ENCODE measurements around the gene PAK2. TPM values are rescaled to one million over a fixed set of nuclear protein-coding genes. Genes with fewer than 3 reads are reported as not detected.

PAK2 gene
- total and polyA plus RNA-seq, 2 of the 4 experiments (the other 2 are of a cell fraction): 31.8 to 36.0 TPM

DNA sequence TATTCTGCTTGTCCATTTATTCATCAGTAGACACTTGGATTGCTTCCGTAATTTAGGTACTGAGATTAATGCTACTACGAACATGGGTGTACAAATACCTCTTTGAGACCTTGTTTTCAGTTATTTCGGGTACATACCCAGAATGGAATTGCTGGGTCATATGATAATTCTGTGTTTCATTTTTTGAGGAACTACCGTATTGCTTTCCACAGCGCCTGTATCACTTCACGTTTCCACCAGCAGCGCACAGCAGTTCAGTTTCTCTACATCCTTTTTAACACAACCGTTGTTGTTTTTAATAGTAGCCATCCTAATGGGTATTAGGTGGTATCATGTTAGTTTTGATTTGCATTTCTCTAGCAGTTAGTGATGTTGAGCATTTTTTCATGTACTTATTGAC lies 9.5 kb downstream of the PAK2 start:
- H2BK120ac ChIP-seq (ENCODE audit: low read depth, low read length): no peak overlapping the region
- no peak overlapping the region for H2BK15ac ChIP-seq (ENCODE audit: low read depth, low read length)
- no peak overlapping the region for H2AK9ac ChIP-seq (replicated peaks; ENCODE audit: low read depth, low read length, poor library complexity)
- no peak overlapping the region for H3K23ac ChIP-seq (ENCODE audit: low read depth, low read length)
- no peak overlapping the region for H2BK5ac ChIP-seq (ENCODE audit: low read depth, low read length, poor library complexity, severe bottlenecking)
- no peak overlapping the region for H3K9ac ChIP-seq (ENCODE audit: low read depth, low read length)
- no peak overlapping the region for H3K4me2 ChIP-seq (ENCODE audit: low read depth, low read length)
- ATAC-seq (ENCODE audit: low read depth) (no peak), DNase-seq (no peak)
- H3K27me3 ChIP-seq (ENCODE audit: control insufficient read depth, insufficient read depth, low read length): no peaks in the 10 kb centered on the region
- H3K9me3 ChIP-seq (ENCODE audit: control insufficient read depth, insufficient read depth, low read length): 0 out of 2 replicates have a peak, but pooled peaks cover 1% of the 10 kb centered on the region
- no peak overlapping the region for H3K27ac ChIP-seq (ENCODE audit: insufficient read depth, low read length)
- H4K5ac ChIP-seq (ENCODE audit: low read depth, low read length): no peak overlapping the region
- H3K4me3 ChIP-seq (ENCODE audit: insufficient read depth, low read depth, low read length): no peak overlapping the region
- no peak overlapping the region for H2BK20ac ChIP-seq (ENCODE audit: low read depth, low read length)
- H3K4ac ChIP-seq (ENCODE audit: low read depth, low read length): no peak overlapping the region
- TF ChIP-seq RCOR1 (IDR thresholded peaks at IDR 0.05; ENCODE audit: insufficient replicate concordance, low read length) (no peak), POLR2A (IDR thresholded peaks at IDR 0.05; ENCODE audit: low read depth, low read length) (no peak), CHD1 (IDR thresholded peaks at IDR 0.05; ENCODE audit: low read depth, low read length) (no peak), MAFK (IDR thresholded peaks at IDR 0.05; ENCODE audit: low read depth, low read length) (no peak), MXI1 (IDR thresholded peaks at IDR 0.05; ENCODE audit: borderline replicate concordance, low read depth, low read length) (no peak), BHLHE40 (IDR thresholded peaks at IDR 0.05; ENCODE audit: low read depth, low read length) (no peak), FOS (IDR thresholded peaks at IDR 0.05; ENCODE audit: low read depth, low read length) (no peak), CEBPB (IDR thresholded peaks at IDR 0.05; ENCODE audit: low read depth, low read length) (no peak), RAD21 (IDR thresholded peaks at IDR 0.05; ENCODE audit: low read length) (no peak), MAZ (IDR thresholded peaks at IDR 0.05; ENCODE audit: borderline replicate concordance, low read depth, low read length) (no peak), RFX5 (IDR thresholded peaks at IDR 0.05; ENCODE audit: low read depth, low read length) (no peak), NFE2L2 (IDR thresholded peaks at IDR 0.05; ENCODE audit: low read depth, low read length) (no peak), SMC3 (IDR thresholded peaks at IDR 0.05; ENCODE audit: low read depth, low read length) (no peak)
- TF ChIP-seq, protein P1, sequence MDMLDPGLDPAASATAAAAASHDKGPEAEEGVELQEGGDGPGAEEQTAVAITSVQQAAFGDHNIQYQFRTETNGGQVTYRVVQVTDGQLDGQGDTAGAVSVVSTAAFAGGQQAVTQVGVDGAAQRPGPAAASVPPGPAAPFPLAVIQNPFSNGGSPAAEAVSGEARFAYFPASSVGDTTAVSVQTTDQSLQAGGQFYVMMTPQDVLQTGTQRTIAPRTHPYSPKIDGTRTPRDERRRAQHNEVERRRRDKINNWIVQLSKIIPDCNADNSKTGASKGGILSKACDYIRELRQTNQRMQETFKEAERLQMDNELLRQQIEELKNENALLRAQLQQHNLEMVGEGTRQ (IDR thresholded peaks at IDR 0.05; ENCODE audit: low read depth, low read length): no peak
- TF ChIP-seq, protein P2, sequence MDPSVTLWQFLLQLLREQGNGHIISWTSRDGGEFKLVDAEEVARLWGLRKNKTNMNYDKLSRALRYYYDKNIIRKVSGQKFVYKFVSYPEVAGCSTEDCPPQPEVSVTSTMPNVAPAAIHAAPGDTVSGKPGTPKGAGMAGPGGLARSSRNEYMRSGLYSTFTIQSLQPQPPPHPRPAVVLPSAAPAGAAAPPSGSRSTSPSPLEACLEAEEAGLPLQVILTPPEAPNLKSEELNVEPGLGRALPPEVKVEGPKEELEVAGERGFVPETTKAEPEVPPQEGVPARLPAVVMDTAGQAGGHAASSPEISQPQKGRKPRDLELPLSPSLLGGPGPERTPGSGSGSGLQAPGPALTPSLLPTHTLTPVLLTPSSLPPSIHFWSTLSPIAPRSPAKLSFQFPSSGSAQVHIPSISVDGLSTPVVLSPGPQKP (IDR thresholded peaks at IDR 0.05; ENCODE audit: borderline replicate concordance, low read depth, low read length): no peak
- TF ChIP-seq, protein P3, sequence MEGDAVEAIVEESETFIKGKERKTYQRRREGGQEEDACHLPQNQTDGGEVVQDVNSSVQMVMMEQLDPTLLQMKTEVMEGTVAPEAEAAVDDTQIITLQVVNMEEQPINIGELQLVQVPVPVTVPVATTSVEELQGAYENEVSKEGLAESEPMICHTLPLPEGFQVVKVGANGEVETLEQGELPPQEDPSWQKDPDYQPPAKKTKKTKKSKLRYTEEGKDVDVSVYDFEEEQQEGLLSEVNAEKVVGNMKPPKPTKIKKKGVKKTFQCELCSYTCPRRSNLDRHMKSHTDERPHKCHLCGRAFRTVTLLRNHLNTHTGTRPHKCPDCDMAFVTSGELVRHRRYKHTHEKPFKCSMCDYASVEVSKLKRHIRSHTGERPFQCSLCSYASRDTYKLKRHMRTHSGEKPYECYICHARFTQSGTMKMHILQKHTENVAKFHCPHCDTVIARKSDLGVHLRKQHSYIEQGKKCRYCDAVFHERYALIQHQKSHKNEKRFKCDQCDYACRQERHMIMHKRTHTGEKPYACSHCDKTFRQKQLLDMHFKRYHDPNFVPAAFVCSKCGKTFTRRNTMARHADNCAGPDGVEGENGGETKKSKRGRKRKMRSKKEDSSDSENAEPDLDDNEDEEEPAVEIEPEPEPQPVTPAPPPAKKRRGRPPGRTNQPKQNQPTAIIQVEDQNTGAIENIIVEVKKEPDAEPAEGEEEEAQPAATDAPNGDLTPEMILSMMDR (conservative IDR thresholded peaks at IDR 0.05; ENCODE audit: low read depth, low read length): no peak
- H3K4me1 ChIP-seq (ENCODE audit: control insufficient read depth, insufficient read depth, low read length): no peaks in the 10 kb centered on the region; the same call in 1 of the 2 replicates
- CTCF ChIA-PET: interaction anchor here (0.6 kb wide), 1 partner anchor 549 kb away, joined by 3 read pairs; no protein-coding TSS in a partner anchor
- H3K18ac ChIP-seq (ENCODE audit: low read depth, low read length): no peak overlapping the region
- no peak overlapping the region for H3K56ac ChIP-seq (ENCODE audit: extremely low read depth, insufficient read depth, low read length)
- H2AFZ ChIP-seq (replicated peaks; ENCODE audit: low read length, poor library complexity): no peak overlapping the region
- peaks cover 13 to 45% of the 10 kb centered on the region in 2 experiments; a peak in 3 of 4 replicates for H3K79me1 ChIP-seq (ENCODE audit: low read depth in 1 of 2, low read length in 2 of 2)
- POLR2A ChIA-PET (ENCODE audit: unreplicated experiment): no interaction called here
- no peak overlapping the region for H2AK5ac ChIP-seq (ENCODE audit: low read depth, low read length)
- in situ Hi-C loops (cut with MboI; ENCODE audit: low sequenced_read_pairs): no loop called here
- peaks cover 4% of the 10 kb centered on the region; the same call in 1 of the 2 replicates for H3K36me3 ChIP-seq (ENCODE audit: control insufficient read depth, insufficient read depth, low read length)
- BruUV-seq (replicated peaks): no TSS peak
- WGBS, 2 experiments (ENCODE audit: extremely low coverage in 2 of 2, insufficient read length in 1 of 2): no CpG with 5 or more reads among the region's 8 CpGs
- peaks cover 4% of the 10 kb centered on the region; the same call in 1 of the 2 replicates for H3K9me1 ChIP-seq (ENCODE audit: insufficient read depth, low read length)
- H4K8ac ChIP-seq (ENCODE audit: low read depth in 2 of 2, low read length in 2 of 2): no peak overlapping the region
- no peak overlapping the region for H4K91ac ChIP-seq (ENCODE audit: insufficient read depth, low read depth, low read length)
- H4K20me1 ChIP-seq (ENCODE audit: insufficient read depth, low read length): peaks cover 48% of the 10 kb centered on the region
- no peak overlapping the region for H3K14ac ChIP-seq (replicated peaks; ENCODE audit: low read depth, low read length)
- dilution Hi-C loops (cut with HindIII; ENCODE audit: low sequenced_read_pairs, unreplicated experiment): no loop called here
- intact Hi-C loops (cut with micrococcal nuclease): no loop called here
